Vagina (tissue), 2 donors: ENCODE results near the gene YIPF1. TPM values are rescaled to one million over a fixed set of nuclear protein-coding genes. Genes with fewer than 3 reads are reported as not detected.
"Not testable (repeated sequence)": the region's sequence is repeated elsewhere in the genome, so short reads cannot be mapped to it uniquely, and the experiment has no call there.

Experiments
- DNase-seq, 2 donors: peaks; one replicate each; pipeline ENCODE4 v3.0.0-alpha.2; 2017; ENCODE audit errors: extremely low spot score in 2 of 2
- H3K27ac ChIP-seq: fragments of 200-600 bp; sonication (generic); one replicate; pipeline ENCODE4 v1.5.1; 2019
- H3K27me3 ChIP-seq: fragments of 200-600 bp; sonication (generic); one replicate; pipeline ENCODE4 v1.5.1; 2019
- H3K36me3 ChIP-seq, 2 donors: fragments of 200-600 bp; sonication (generic); one replicate each; pipeline ENCODE4 v1.5.1; 2017 to 2019
- H3K4me1 ChIP-seq: fragments of 200-600 bp; sonication (generic); one replicate; pipeline ENCODE4 v1.5.1; 2019
- H3K4me3 ChIP-seq, 2 donors: fragments of 200-600 bp; sonication (generic); 1 replicate in 1 of 2; 2 replicates in 1 of 2; pipeline ENCODE4 v1.5.1; 2016 to 2019
- H3K9me3 ChIP-seq: fragments of 200-600 bp; sonication (generic); one replicate; pipeline ENCODE4 v1.5.1; 2019
- CTCF ChIP-seq, 3 experiments: fragments of 450-650 bp in 2 of 3; fragments of 200-600 bp in 1 of 3; sonication (generic) in 1 of 3; IDR thresholded peaks; one replicate each; pipeline ENCODE4 v1.5.1; 2017 to 2019; ENCODE audit warnings: antibody characterized with exemption in 3 of 3, mild to moderate bottlenecking in 2 of 3, moderate library complexity in 2 of 3
- POLR2A ChIP-seq, 2 donors: fragments of 450-650 bp; IDR thresholded peaks; one replicate each; pipeline ENCODE4 v1.6.1; 2017; ENCODE audit warnings: antibody characterized with exemption in 2 of 2, mild to moderate bottlenecking in 2 of 2, moderate library complexity in 2 of 2
- POLR2AphosphoS5 ChIP-seq, 2 donors: sonication (generic); formaldehyde crosslinking; IDR thresholded peaks; one replicate each; pipeline ENCODE4 v1.9.0; 2017; ENCODE audit warnings: antibody characterized with exemption in 2 of 2, mild to moderate bottlenecking in 2 of 2, low read depth in 1 of 2; ENCODE audit not compliant: insufficient read depth in 1 of 2
- intact Hi-C: fragments of 100-400 bp; cut with DNase I; formaldehyde crosslinking; loops from one replicate; pipeline ENCODE4 v1.15.1; 2023
- total RNA-seq: library from RNA; depleted of rRNA; stranded (reverse); fragments of >200 nt; gene quantifications from one replicate; pipeline ENCODE4 v1.2.3, GENCODE V29; 2016

YIPF1 gene
- total RNA-seq, 1 donor from 2014 or later = 22.1 TPM

- no peak for DNase-seq
- Histone ChIP-seq H3K4me1 (no peaks in the 10 kb centered on the region), H3K36me3 (peaks cover 0 to 2% of the 10 kb centered on the region in 2 donors), H3K27me3 (no peaks in the 10 kb centered on the region), H3K9me3 (no peaks in the 10 kb centered on the region), H3K27ac (no peak overlapping the region), H3K4me3 (no peak overlapping the region)
- intact Hi-C loops = no loop called here
- TF ChIP-seq POLR2A (IDR thresholded peaks at IDR 0.05) = no peak
Observed at GRCh38 chr1:53819387-53819786, 70.2 kb downstream of the YIPF1 start.

GRCh38 chr1:53816584-53816983 is 73.0 kb downstream of the YIPF1 start:
- H3K4me1 ChIP-seq, H3K4me3 ChIP-seq, DNase-seq, H3K27me3 ChIP-seq, H3K9me3 ChIP-seq, H3K27ac ChIP-seq, H3K36me3 ChIP-seq, intact Hi-C loops: not testable (repeated sequence)

- H3K4me1 ChIP-seq, H3K4me3 ChIP-seq, DNase-seq, H3K36me3 ChIP-seq, H3K27ac ChIP-seq, intact Hi-C loops, H3K27me3 ChIP-seq, H3K9me3 ChIP-seq: not testable (repeated sequence)
Observed at GRCh38 chr1:53815484-53815883, 74.1 kb downstream of the YIPF1 start.

- TF ChIP-seq POLR2AphosphoS5 (IDR thresholded peaks at IDR 0.05; ENCODE audit: insufficient read depth in 1 of 2, low read depth in 1 of 2) (no peak), CTCF (IDR thresholded peaks at IDR 0.05) (no peak), POLR2A (IDR thresholded peaks at IDR 0.05) (no peak)
- no peak for DNase-seq
- Histone ChIP-seq H3K9me3 (no peaks in the 10 kb centered on the region), H3K36me3 (peaks cover 0 to 6% of the 10 kb centered on the region in 2 donors), H3K4me3 (no peak overlapping the region), H3K27ac (no peak overlapping the region), H3K27me3 (no peaks in the 10 kb centered on the region), H3K4me1 (no peaks in the 10 kb centered on the region)
- intact Hi-C loops = no loop called here
Observed at GRCh38 chr1:53811414-53811851, 78.2 kb downstream of the YIPF1 start.

GRCh38 chr1:53810497-53810896 is 79.1 kb downstream of the YIPF1 start:
- intact Hi-C loops = no loop called here
- DNase-seq = no peak
- Histone ChIP-seq H3K27me3 (no peaks in the 10 kb centered on the region), H3K4me1 (no peaks in the 10 kb centered on the region), H3K9me3 (no peaks in the 10 kb centered on the region), H3K4me3 (no peak overlapping the region), H3K36me3 (peaks cover 0 to 6% of the 10 kb centered on the region in 2 donors), H3K27ac (no peak overlapping the region)
- no peak for TF ChIP-seq CTCF (IDR thresholded peaks at IDR 0.05)
- no peak for TF ChIP-seq POLR2AphosphoS5 (IDR thresholded peaks at IDR 0.05; ENCODE audit: insufficient read depth in 1 of 2, low read depth in 1 of 2)
- TF ChIP-seq POLR2A (IDR thresholded peaks at IDR 0.05) = no peak

- H3K36me3 ChIP-seq = peaks cover 0 to 6% of the 10 kb centered on the region in 2 donors
- H3K4me3 ChIP-seq = no peak overlapping the region
- H3K27me3 ChIP-seq = no peaks in the 10 kb centered on the region
- H3K9me3 ChIP-seq = no peaks in the 10 kb centered on the region
- no peaks in the 10 kb centered on the region for H3K4me1 ChIP-seq
- TF ChIP-seq POLR2A (IDR thresholded peaks at IDR 0.05) (no peak), POLR2AphosphoS5 (IDR thresholded peaks at IDR 0.05; ENCODE audit: insufficient read depth in 1 of 2, low read depth in 1 of 2) (no peak)
- intact Hi-C loops = no loop called here
- H3K27ac ChIP-seq = no peak overlapping the region
- DNase-seq = no peak
Observed at GRCh38 chr1:53810007-53810406, 79.6 kb downstream of the YIPF1 start.

- no peak for DNase-seq
- Histone ChIP-seq H3K4me1 (no peaks in the 10 kb centered on the region), H3K27ac (no peak overlapping the region), H3K27me3 (no peaks in the 10 kb centered on the region), H3K36me3 (peaks cover 0 to 6% of the 10 kb centered on the region in 2 donors), H3K9me3 (no peaks in the 10 kb centered on the region), H3K4me3 (no peak overlapping the region)
- TF ChIP-seq CTCF (IDR thresholded peaks at IDR 0.05) (no peak), POLR2AphosphoS5 (IDR thresholded peaks at IDR 0.05; ENCODE audit: insufficient read depth in 1 of 2, low read depth in 1 of 2) (no peak), POLR2A (IDR thresholded peaks at IDR 0.05) (no peak)
- intact Hi-C loops = no loop called here
Observed at GRCh38 chr1:53807916-53808315, 81.7 kb downstream of the YIPF1 start.
